SU-DHL-6 (cell line): ENCODE results near the gene DGKG.

Experiments used
- H2AFZ ChIP-seq: fragments of 200-600 bp; sonication (generic); 2 replicates; pipeline ENCODE4 v1.6.1; 2014; ENCODE audit warnings: low read depth, mild to moderate bottlenecking, moderate library complexity, mixed read lengths, antibody characterized with exemption, low read length; ENCODE audit not compliant: severe bottlenecking
- H3F3A ChIP-seq: fragments of 200-600 bp; shearing (Covaris generic); 2 replicates; pipeline ENCODE4 v1.6.0; 2016; ENCODE audit warnings: antibody characterized with exemption, mild to moderate bottlenecking; ENCODE audit not compliant: insufficient read depth
- H3K27ac ChIP-seq: fragments of 200-600 bp; sonication (generic); 2 replicates; pipeline ENCODE4 v1.5.1; 2016; ENCODE audit warnings: low read depth, mild to moderate bottlenecking, low read length, moderate library complexity, mixed read lengths
- H3K27me3 ChIP-seq: fragments of 200-600 bp; sonication (generic), shearing (Covaris generic); 2 replicates; pipeline ENCODE4 v1.6.0; 2014; ENCODE audit warnings: mild to moderate bottlenecking, low read length
- H3K36me3 ChIP-seq: fragments of 200-600 bp; sonication (generic); 2 replicates; pipeline ENCODE4 v1.6.1; 2014; ENCODE audit warnings: mild to moderate bottlenecking, low read length, mixed read lengths
- H3K4me2 ChIP-seq: fragments of 300-600, 200-600 bp; shearing (Covaris generic), sonication (generic); 2 replicates; pipeline ENCODE4 v1.6.0; 2014; ENCODE audit warnings: low read length, low read depth, mild to moderate bottlenecking; ENCODE audit not compliant: poor library complexity, severe bottlenecking
- H3K4me3 ChIP-seq: fragments of 200-600 bp; sonication (generic); 2 replicates; pipeline ENCODE4 v1.5.1; 2014; ENCODE audit warnings: antibody characterized with exemption, low read length, mild to moderate bottlenecking, mixed read lengths; ENCODE audit not compliant: insufficient read depth, poor library complexity, severe bottlenecking
- H3K79me2 ChIP-seq: fragments of 200-600 bp; sonication (generic); 2 replicates; pipeline ENCODE4 v1.6.1; 2014; ENCODE audit warnings: mild to moderate bottlenecking, low read length, moderate library complexity; ENCODE audit not compliant: insufficient read depth
- H3K9ac ChIP-seq: fragments of 200-600 bp; sonication (generic); 2 replicates; pipeline ENCODE4 v1.7.0; 2014; ENCODE audit warnings: mild to moderate bottlenecking, low read length
- H3K9me2 ChIP-seq: fragments of 200-600 bp; sonication (generic); replicated peaks from 2 replicates; pipeline ENCODE4 v1.6.1; 2014; ENCODE audit warnings: low read length; ENCODE audit not compliant: insufficient read depth
- H3K9me3 ChIP-seq: fragments of 200-600 bp; sonication (generic); 2 replicates; pipeline ENCODE4 v1.6.1; 2014; ENCODE audit warnings: low read length, mixed read lengths; ENCODE audit not compliant: insufficient read depth
- H4K20me1 ChIP-seq: fragments of 200-600 bp; sonication (generic); 2 replicates; pipeline ENCODE4 v1.6.1; 2014; ENCODE audit warnings: low read depth, mild to moderate bottlenecking, antibody characterized with exemption, low read length, moderate library complexity, mixed read lengths
- EZH2phosphoT487 ChIP-seq: fragments of 200-600 bp; sonication (generic), shearing (Covaris generic); conservative IDR thresholded peaks from 2 replicates; pipeline ENCODE4 v1.6.1; 2018; ENCODE audit warnings: mild to moderate bottlenecking, antibody characterized with exemption, low read length, moderate library complexity, mixed read lengths
- TF ChIP-seq, protein P1 (sequence below): fragments of 200-600 bp; sonication (generic); IDR thresholded peaks from one replicate; pipeline ENCODE4 v1.5.1; 2017; ENCODE audit warnings: antibody characterized with exemption, mild to moderate bottlenecking, low read length, moderate library complexity; ENCODE audit not compliant: insufficient read depth, poor library complexity, severe bottlenecking

Gene DGKG

DNA sequence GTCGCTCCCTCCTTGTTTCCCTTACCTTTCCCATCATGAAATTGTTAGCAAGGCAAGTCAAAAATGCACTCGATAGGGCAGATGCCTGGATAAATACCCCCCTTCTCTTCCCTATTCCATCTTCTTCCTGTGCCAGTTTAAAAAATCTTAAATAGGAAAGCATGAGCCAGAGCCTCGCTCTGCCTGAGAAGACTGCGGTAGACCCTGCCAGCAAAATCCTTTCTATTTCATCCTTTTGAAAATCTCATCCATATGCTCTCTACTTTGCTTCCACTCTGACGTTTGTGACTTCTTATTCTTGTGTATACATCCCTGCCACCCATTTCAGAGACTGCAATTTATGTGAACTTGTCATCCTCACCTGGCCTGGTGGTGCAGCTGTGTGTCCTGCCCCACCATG, 138.6 kb downstream of the DGKG start:
- H3K27ac ChIP-seq = no peak overlapping the region
- H3K4me2 ChIP-seq = no peak overlapping the region
- no peaks in the 10 kb centered on the region for H3K79me2 ChIP-seq
- H3K36me3 ChIP-seq = no peaks in the 10 kb centered on the region
- TF ChIP-seq EZH2phosphoT487 = no peak
- TF ChIP-seq, protein P1, sequence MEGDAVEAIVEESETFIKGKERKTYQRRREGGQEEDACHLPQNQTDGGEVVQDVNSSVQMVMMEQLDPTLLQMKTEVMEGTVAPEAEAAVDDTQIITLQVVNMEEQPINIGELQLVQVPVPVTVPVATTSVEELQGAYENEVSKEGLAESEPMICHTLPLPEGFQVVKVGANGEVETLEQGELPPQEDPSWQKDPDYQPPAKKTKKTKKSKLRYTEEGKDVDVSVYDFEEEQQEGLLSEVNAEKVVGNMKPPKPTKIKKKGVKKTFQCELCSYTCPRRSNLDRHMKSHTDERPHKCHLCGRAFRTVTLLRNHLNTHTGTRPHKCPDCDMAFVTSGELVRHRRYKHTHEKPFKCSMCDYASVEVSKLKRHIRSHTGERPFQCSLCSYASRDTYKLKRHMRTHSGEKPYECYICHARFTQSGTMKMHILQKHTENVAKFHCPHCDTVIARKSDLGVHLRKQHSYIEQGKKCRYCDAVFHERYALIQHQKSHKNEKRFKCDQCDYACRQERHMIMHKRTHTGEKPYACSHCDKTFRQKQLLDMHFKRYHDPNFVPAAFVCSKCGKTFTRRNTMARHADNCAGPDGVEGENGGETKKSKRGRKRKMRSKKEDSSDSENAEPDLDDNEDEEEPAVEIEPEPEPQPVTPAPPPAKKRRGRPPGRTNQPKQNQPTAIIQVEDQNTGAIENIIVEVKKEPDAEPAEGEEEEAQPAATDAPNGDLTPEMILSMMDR = no peak
- H3K9ac ChIP-seq = no peak overlapping the region
- H3K27me3 ChIP-seq = no peaks in the 10 kb centered on the region
- no peaks in the 10 kb centered on the region for H3K9me2 ChIP-seq
- no peaks in the 10 kb centered on the region for H4K20me1 ChIP-seq
- no peaks in the 10 kb centered on the region for H3F3A ChIP-seq
- no peaks in the 10 kb centered on the region for H3K9me3 ChIP-seq
- H3K4me3 ChIP-seq = no peak overlapping the region
- H2AFZ ChIP-seq = no peak overlapping the region

DNA sequence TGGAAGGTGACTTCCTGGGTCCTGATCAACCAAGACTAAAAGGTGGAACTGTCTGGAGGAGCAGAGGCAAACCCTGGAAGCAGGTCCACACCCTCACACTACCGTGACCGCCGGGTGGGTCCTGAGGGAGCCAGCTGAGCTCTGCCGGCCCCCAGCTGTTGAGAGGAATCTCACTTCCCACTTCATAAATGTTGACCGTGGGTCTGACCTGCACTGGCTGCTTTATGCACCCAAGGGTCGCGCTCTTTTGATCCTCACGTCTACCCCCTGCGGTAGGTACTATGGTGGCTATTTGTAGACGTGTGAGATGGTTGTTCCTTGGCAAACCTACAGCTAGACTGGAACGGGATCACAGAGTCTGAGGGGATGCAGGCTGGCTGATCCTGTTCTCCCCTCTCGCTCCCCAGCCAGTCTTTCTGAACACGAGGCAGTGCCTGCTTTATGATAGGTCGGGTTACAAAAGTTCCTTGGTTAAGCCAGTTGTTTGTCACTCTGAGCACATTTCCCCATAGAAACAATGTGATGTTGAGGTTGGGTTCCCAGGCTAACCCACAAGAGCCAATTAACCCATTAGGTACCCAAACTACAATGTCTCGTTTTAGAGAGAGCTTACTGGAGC, 140.2 kb downstream of the DGKG start:
- no peaks in the 10 kb centered on the region for H3K79me2 ChIP-seq
- no peak overlapping the region for H2AFZ ChIP-seq
- no peaks in the 10 kb centered on the region for H4K20me1 ChIP-seq
- H3K4me3 ChIP-seq = no peak overlapping the region
- no peaks in the 10 kb centered on the region for H3K27me3 ChIP-seq
- H3K4me2 ChIP-seq = no peak overlapping the region
- TF ChIP-seq, protein P1 = no peak
- no peak for TF ChIP-seq EZH2phosphoT487
- no peak overlapping the region for H3K9ac ChIP-seq
- H3K36me3 ChIP-seq = no peaks in the 10 kb centered on the region
- no peak overlapping the region for H3K27ac ChIP-seq
- H3F3A ChIP-seq = no peaks in the 10 kb centered on the region
- no peaks in the 10 kb centered on the region for H3K9me3 ChIP-seq
- H3K9me2 ChIP-seq = no peaks in the 10 kb centered on the region

DNA sequence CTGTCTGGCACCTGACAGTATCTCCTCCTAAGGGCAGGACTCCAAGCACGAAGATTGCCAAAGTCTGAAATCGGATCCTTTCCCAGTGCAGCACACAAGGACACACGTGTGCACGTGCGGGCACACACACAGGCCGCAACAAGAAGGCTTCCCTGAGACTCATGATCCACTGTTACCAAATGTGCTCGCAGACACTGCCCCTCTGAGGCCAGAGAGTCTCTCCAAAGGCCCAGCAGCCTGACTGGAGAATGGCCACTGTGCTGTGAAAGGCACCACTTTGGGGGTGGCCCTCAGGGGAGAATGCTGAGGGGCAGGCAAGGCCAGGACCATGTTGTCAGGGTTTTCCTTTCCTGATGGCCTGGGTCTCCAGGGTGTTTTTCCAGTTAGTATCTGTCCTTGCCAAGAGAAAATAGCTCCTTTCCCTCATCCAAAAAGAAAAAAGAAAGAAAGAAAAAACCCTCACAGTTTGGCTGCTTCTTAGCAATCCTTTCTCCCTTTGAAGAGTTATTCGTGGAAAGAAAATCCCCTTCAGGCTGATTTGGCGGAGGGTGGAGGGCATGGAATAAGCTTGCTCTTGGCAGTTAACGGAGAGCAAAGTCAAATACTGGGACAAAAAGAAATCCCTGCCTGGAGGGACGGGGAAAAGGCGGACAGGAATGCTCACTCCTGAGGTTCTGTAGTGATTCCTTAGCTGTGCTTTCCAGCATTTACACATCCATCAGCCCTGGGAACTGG, 141.0 kb downstream of the DGKG start:
- Histone ChIP-seq H3F3A (no peaks in the 10 kb centered on the region), H3K27me3 (no peaks in the 10 kb centered on the region), H3K4me3 (no peak overlapping the region), H3K4me2 (no peak overlapping the region), H4K20me1 (no peaks in the 10 kb centered on the region), H3K79me2 (no peaks in the 10 kb centered on the region), H3K36me3 (no peaks in the 10 kb centered on the region), H3K27ac (no peak overlapping the region), H3K9me2 (no peaks in the 10 kb centered on the region), H2AFZ (no peak overlapping the region), H3K9me3 (no peaks in the 10 kb centered on the region), H3K9ac (no peak overlapping the region)
- no peak for TF ChIP-seq EZH2phosphoT487
- TF ChIP-seq, protein P1 = no peak
